GM18520 (cell line): ENCODE measurements around the gene C1QTNF1.
A peak's percentile ranks its signal among the peaks of the same experiment; 100 is the strongest.
"Not testable (repeated sequence)": the region's sequence is repeated elsewhere in the genome, so short reads cannot be mapped to it uniquely, and the experiment has no call there.

Source experiments
- ATAC-seq: cut with Tn5 transposase; IDR thresholded peaks from one replicate; pipeline ENCODE4 v1.9.1; 2021; ENCODE audit not compliant: unreplicated experiment

The C1QTNF1 gene

DNA sequence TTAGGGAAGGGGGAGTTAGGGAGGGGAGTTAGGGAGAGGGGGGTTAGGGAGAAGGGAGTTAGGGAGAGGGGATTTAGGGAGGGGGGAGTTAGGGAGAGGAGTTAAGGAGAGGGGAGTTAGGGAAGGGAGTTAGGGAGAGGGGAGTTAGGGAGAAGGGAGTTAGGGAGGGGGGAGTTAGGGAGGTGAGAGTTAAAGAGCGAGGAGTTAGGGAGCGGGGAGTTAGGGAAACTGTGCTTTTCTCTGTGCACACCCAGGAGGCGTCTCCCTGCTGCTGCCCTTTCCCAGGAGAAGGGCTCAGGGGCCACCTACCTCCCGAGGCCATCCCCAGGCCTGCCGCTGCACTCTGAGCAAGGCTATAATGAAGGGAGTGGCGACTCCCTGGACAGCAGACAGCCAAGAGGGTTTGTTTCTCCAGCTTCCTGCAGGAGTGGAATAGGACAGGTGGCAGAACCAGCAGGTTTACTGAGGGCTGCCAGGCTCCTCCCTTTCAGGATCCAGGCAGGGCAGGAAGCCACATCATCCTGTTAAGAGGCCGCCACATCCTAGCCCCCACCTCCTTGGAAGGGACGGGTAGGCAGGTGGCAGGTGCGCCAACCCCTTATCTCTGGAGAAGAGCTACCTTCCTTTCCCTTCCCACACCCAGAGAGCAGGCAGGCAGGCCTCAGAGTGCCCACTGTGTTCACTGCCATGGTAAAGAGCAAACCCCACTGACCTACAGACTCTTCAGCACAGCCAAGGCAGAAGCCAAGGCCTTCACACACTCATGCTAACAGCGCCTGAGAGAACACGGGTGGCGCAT, 18.7 kb upstream of the C1QTNF1 start:
- ATAC-seq, result no peak

DNA sequence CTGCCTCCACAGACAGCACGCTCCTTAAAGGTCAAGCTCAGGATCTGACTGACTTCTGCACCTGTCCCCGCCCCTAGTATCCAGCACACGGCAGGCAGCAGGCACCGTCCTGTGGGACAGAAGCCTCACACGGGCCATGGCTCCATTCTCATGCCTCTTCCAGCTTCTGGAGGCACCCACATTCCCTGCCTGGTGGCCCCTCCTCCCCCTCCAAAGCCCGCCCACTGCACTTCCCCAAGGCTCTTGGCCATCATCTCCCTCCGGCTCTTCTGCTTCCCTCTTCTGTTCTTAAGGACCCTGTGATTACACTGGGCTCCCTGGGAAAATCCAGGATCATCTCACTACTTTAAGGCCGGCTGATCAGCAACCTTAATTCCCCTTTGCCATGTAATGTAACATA, 17.9 kb upstream of the C1QTNF1 start:
- no peak for ATAC-seq

DNA sequence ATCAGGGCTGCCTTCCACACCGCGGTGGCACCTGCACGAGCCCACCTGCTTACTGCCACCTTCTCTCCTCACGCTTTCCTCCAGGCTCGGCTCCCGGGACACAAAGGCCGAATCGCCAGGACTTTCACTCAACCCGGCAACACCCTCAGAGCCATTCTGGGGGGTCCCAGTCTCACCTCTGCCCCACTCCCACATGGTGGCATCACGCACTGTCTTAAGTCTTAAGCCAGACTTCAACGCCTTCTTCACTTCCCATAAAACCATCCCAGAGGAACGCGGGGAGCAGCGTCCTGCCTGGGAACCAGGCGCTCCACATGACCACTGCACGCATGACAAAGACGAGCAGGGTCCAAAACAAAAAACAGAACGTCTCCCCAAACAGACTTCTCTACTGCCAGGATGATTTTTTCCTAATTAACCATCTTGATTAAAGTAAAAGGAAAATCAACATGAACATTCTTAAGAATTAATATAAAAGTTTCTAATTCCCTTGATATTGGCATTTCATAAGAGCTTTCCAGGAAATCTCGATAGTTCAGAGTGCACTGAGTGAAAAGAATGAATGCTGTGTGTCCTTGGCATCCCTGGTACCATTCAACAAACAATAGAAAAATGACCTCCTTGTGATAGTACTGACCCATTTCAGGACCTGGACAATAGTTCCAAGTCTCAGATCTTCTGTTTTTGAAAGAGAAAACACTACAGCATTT, 17.0 kb upstream of the C1QTNF1 start:
- no peak for ATAC-seq

- ATAC-seq, result no peak
Observed at GRCh38 chr17:79007504-79008381, 16.2 kb upstream of the C1QTNF1 start.

- ATAC-seq, result no peak
Observed at GRCh38 chr17:79008666-79009387, 15.1 kb upstream of the C1QTNF1 start.

- peak; percentile 87 for ATAC-seq
Observed at GRCh38 chr17:79009397-79010303, 14.3 kb upstream of the C1QTNF1 start, which contains the start of gene CANT1. CANT1 (minus strand) TSS chr17:79009764; CDS start chr17:78997622, 12,142 bp downstream.

GRCh38 chr17:79010304-79010646, 13.7 kb upstream of the C1QTNF1 start:
- no peak for ATAC-seq

DNA sequence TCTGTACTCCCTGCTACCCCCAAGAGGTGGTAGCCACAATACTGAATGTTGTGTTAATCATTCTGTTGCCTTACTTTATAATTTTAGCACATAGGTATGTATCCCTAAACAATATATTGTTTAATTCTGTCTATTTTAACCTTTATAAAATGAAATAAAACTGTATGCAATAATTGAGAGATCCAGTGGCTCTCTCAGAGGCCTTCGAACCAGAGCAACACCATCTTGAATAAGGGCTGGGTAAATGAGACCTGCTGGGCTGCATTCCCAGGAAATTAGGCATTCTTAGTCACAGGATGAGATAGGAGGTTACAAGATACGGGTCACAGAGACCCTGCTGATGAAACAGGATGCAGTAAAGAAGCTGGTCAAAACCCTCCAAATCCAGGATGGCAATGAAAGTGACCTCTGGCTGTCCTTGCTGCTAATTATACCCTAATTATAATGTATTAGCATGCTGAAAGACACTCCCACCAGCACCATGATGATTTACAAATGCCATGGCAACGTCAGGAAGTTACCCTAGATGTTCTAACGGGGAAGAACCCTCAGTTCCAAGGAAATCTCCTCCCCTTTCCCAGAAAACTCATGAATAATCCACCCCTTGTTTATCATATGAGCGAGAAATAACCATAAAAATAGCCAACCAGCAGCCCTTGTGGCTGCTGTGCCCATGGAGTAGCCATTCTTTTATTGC, 12.4 kb upstream of the C1QTNF1 start:
- no peak for ATAC-seq

DNA sequence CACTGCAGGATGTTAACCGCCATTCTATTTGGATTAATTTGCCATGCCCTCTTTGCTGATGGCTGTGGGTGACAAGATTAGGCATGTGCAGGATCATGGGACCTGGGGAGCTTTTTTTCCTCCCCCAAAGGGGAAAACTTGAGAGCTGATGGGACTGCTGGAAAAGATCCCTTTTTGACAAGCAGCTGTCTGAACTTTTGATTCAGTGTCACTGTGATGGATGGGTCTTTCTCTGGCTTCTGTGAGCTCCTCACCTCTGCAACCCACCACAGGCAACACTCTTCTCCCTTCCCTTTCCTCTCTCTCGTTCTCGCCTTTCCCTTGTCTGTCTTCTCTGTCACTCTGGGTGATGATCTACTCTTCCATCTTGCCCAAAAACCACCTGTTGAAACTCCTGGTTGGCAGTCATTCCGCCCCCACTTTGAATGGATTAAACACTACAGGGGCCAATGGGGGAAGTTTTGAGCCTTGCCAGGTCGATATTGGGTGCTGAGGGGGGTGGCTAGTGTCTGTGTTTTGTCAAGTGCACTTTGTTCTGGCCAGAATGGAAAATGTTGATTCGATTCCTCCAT, 11.3 kb upstream of the C1QTNF1 start:
- ATAC-seq, result no peak

- ATAC-seq, result no peak
Observed at GRCh38 chr17:79014158-79014758, 9.7 kb upstream of the C1QTNF1 start.

DNA sequence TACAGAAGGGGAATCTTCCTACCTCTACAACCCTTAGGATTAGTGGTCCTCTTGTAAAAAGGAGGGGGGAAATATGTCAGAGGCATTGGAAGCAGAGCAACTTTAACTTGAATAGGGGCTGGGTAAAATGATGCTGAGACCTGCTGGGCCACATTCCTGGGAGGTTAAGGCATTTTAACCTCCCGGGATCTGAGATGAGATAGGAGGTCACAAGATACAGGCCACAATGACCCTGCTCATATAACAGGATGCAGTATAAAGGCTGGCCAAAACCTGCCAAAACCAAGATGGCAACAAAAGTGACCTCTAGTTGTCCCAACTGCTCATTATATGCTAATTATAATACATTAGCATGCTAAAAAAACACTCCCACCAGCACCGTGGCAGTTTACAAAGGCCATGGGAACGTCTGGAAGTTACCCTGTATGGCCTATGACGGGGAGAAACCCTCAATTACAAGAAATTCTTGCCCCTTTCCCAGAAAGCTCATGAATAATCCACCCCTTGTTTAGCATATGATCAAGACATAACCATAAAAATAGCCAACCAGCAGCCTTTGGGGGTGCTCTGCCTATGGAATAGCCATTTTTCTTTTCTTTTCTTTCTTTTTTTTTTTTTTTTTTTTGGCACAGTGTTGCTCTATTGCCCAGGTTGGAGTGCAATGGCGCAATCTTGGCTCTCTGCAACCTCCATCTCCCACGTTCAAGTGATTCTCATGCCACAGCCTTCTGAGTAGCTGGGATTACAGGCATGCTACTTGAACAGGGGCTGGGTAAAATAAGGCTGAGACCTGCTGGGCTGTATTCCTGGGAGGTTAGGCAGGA, 6.2 kb upstream of the C1QTNF1 start:
- ATAC-seq, result no peak

DNA sequence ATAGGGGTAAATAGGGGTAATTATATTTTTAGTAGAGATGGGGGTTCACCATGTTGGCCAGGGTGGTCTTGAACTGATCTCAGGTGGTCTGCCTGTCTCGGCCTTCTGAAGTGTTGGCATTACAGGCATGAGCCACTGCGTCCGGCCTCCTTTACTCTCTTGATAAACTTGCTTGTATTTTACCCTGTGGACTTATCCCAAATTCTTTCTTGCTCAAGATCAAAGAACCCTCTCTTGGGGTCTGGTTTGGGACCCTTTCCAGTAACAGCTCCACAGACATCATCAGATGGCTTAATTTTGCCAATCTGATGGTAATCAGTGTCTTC, 5.6 kb upstream of the C1QTNF1 start:
- ATAC-seq, result no peak

- ATAC-seq, result no peak
Observed at GRCh38 chr17:79019261-79019631, 4.7 kb upstream of the C1QTNF1 start.

DNA sequence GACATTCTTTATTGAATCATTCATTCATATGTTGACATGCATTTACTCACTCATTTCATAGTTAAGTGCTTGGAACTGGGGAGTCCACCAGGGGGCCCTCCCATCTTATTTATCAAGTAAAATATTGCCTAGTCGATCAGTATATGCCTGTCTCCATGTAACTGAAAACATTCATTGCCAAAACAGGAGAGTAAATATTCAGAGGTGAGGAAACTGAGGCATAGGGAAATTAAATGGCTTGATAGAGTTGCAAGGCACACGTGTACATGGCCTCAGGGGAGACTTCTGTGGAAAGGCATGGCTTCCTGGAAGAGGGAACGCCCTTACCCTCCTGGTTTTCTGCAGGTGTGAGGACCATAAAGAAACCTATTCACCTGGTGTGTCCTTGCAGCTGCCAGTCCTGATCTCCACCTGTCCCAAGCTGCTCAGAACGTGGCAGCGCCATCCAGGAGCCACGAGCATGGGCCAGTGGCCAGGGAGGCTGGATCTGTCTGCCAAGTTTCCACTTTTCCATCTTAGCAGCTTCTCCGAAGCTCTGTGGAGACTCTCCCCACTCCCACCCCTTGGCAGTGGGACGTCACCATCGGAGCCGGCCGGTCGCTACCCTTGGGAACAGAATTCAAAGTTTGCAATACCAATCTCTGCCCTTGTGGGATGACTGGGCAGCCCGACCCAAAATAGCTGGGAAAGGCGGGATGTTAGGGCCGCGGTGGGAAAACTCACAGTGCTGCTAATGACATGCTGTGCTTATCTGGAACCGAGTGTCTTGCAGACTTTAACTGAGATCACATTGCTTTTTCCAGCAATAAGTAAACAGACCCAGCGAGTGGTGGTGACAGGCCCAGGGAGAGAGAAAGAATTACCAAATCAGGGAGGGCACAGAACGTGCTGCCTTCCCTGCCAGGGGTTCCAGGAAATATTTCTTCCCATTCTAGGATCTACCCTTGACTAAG, 4.1 kb upstream of the C1QTNF1 start:
- no peak for ATAC-seq

- no peak for ATAC-seq
Observed at GRCh38 chr17:79020631-79021301, 3.2 kb upstream of the C1QTNF1 start.

- not testable (repeated sequence) for ATAC-seq
Observed at GRCh38 chr17:79021929-79022328, 2.0 kb upstream of the C1QTNF1 start.
